ENCODE measurements around the gene TGIF2.
"Not testable (repeated sequence)": the region's sequence is repeated elsewhere in the genome, so short reads cannot be mapped to it uniquely, and the experiment has no call there.

TGIF2 gene

DNA sequence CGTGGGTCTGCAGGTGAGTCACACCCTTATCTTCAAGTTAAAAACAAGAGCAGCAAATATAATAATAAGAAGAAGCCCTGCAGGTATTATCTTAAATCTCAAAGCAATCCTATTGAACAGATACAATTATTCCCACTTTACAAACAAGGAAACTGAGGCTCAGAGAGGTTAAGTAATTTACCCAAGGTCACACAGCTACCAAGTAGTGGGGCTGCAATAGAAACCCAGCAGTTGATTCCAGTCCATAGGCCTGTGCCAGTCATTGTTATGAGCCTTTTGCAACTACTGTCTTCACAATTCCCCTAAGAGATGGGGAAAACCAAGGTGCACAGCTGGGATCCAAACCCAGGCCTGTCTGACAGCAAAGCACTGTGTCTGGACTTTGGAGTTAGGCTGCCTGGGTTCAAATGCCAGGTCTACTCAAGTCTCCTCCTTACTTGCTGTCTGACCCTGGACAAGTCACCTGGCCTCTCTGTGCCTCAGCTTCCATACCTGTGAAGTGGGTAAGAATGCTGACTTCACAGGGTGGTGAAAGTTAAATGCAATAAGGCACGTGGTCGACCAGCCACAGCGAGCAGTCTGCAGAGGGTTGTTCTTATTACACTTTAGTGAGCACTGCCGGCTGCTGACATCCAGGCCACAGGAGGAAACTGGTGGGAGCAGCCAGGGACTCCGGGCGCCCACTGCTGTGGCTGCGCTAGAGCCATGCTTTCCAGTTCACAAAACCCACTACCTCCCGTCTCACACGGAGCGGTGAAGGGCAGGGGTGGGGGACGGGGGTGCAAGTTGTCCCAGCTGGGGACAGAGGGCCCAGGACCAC, 26.0 kb upstream of the TGIF2 start:
- no peak for DNase-seq

DNA sequence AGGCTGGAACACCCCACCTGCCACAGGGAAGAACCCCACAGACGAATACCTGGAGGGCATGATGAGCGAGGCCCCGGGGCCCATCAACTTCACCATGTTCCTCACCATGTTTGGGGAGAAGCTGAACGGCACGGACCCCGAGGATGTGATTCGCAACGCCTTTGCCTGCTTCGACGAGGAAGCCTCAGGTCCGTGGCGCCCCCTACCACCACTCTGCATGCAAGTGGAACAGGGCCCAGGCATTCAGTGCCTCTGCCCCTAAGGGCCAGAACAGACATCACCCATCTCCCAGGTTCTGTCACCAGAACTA, 25.4 kb upstream of the TGIF2 start:
- no peak for DNase-seq

DNA sequence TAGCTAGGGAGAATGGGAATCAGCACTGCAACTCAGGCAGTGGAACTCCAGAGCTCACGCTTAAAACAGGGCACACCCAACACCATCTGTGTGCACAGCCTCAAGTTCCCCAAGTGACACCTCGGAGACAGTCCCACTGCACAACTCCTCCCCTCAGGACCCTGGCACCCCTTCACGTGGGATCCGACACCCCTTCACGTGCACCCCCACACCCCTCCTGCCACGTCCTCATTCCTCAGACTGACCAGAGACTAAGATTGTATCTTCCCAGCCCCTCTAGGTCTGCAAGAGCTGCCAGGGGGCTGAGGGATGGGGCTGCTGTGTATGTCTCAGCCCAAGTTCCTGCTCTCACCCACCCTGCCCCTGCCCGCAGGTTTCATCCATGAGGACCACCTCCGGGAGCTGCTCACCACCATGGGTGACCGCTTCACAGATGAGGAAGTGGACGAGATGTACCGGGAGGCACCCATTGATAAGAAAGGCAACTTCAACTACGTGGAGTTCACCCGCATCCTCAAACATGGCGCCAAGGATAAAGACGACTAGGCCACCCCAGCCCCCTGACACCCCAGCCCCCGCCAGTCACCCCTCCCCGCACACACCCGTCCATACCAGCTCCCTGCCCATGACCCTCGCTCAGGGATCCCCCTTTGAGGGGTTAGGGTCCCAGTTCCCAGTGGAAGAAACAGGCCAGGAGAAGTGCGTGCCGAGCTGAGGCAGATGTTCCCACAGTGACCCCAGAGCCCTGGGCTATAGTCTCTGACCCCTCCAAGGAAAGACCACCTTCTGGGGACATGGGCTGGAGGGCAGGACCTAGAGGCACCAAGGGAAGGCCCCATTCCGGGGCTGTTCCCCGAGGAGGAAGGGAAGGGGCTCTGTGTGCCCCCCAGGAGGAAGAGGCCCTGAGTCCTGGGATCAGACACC, 24.4 kb upstream of the TGIF2 start:
- no peak for DNase-seq

DNA sequence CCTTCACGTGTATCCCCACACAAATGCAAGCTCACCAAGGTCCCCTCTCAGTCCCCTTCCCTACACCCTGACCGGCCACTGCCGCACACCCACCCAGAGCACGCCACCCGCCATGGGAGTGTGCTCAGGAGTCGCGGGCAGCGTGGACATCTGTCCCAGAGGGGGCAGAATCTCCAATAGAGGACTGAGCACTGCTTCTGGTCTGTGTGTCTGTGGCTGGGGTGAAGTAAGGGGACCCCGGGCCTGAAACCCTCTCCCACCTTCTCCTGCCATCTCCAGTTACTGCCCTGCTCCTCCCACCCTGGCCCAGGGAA, 23.8 kb upstream of the TGIF2 start:
- DNase-seq, result no peak

DNA sequence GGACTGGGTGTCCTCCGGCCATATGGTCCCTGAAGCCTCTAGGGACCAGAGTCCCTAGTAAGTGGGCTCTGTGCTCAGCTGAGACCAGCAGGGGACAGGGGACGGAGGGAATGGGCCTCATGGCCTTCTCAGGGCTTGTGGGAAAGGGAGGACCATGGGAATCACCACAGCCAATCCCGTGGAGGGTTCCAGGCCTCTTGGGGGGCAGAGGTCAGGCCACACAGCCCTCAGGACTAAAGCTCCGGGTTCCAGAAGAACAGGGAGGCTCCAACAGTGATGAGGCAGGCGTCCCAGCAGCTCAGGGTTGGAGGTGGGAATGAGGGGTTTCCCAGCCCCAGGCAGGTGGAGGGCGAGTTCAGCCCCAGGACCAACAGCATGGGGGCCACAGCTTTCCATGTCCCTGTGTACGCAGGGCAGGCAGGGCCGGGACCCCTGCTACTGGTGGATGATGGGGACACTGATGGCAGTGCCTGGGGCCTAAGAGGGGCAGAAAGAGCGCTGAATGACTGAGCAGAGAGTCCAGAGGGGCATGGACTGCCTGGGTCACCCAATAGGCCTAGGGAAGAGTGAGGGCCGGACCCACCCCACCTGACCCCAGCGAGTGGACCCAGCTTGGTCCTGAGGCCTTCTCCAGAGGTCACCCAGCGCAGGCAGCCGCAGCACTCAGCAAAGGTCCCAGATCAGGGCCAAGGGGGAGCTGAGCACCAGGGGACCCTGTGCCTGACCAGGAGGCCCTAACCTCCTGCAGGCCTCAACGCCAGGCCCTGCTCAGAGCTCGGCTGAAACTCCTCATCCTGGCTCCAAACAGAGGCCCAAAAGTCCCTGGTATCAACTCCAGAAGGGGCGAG, 23.2 kb upstream of the TGIF2 start:
- no peak for DNase-seq

DNA sequence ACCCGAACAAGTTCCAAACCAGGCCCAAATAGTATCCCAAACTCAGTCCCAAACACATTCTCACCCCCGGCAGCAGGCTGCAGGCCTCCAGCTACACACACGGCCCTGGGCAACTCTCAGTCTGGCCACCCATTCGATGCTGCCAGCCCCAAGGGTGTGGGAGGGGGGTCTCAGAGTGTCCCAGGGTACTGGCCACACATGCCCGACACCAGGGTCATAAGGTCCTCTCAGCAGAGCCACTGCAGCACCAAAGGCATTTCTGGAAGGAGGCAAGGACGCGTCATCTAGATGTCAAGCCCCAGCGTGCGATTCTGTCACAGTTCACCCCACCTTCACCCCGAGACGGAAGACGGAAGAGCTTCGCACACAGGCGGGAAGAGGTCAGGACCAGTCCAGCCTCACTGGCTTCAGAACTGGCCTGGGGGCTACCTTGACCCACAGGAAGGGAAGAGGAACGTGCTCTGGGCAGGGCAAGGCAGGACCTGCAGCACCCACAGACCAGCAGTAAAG, 22.6 kb upstream of the TGIF2 start:
- DNase-seq, result no peak

DNA sequence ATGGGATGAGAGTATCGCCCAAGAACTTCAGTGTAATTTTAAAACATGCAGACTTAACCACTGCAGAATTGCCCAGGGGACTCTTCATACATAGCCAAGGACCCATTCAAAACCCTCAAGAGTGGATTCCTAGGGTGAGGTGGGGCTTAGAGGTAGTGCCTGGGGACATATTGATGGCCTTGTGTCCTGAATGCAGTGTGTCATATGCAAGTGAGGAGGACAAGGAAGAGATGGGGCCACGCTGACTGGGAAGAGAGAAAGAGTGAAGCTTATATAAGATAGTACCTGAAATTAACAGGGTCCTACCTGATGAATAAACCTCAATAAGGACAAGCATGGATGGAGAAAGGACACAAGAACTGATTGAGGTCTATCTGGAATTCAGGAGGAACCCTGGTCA, 18.1 kb upstream of the TGIF2 start:
- DNase-seq, result no peak

DNA sequence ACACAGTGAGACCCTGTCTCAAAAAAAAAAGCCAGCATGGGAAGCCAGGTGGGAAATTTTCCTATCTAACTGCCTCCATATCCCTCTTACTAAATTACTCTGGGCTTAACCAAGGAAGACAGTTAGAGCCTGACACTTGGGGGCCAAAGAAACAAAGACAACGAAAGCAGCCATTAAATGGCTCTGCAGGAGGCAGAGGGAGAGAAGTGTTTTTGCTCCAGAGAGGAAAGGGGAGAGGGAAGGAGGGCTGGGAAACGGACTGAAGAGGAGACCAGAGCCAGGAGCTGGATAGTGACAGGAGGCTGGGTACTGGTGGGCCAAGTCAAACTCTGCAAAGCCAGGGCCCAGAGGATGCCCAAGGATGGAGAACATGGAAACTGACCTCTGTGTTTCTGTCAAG, 10.7 kb upstream of the TGIF2 start:
- DNase-seq, result no peak

DNA sequence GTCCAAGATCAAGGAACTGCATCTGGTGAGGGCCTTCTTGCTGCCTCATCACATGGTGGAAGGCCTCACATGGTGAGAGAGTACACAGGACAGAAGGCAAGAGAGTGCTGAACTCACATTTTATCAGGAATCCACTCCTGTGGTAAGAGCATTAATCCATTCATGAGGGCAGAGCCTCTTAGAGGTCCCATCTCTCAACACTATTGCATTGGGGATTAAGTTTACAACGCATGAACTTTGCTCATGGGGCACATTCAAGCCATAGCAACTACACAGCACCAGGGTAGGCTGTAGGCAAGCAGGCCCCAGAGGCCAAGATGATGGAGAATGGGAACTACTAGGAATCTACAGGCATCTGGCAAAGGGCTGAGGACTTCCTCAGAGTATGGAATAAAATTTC, 10.0 kb upstream of the TGIF2 start:
- DNase-seq, result no peak

DNA sequence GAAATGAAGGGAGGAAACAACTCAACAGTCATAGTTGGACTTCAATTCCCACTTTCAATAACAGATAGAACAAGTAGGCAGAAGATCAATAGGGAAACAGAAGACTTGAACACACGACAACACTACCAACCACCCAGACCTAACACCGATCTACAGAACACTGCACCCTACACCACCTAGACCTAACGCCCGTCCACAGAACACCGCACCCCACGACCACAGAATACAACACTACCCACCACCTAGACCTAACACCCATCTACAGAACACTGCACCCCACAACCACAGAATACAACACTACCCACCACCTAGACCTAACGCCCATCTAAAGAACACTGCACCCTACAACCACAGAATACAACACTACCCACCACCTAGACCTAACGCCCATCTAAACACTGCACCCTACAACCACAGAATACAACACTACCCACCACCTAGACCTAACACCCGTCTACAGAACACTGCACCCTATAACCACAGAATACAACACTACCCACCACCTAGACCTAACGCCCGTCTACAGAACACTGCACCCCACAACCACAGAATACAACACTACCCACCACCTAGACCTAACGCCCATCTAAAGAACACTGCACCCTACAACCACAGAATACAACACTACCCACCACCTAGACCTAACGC, 9.2 kb upstream of the TGIF2 start:
- DNase-seq, result not testable (repeated sequence)

DNA sequence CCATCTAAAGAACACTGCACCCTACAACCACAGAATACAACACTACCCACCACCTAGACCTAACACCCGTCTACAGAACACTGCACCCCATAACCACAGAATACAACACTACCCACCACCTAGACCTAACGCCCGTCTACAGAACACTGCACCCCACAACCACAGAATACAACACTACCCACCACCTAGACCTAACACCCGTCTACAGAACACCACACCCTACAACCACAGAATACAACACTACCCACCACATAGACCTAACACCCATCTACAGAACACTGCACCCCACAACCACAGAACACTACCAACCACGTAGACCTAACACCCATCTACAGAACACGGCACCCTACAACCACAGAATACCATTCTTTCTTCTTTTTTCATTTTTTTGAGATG, 8.7 kb upstream of the TGIF2 start:
- DNase-seq, result not testable (repeated sequence)

DNA sequence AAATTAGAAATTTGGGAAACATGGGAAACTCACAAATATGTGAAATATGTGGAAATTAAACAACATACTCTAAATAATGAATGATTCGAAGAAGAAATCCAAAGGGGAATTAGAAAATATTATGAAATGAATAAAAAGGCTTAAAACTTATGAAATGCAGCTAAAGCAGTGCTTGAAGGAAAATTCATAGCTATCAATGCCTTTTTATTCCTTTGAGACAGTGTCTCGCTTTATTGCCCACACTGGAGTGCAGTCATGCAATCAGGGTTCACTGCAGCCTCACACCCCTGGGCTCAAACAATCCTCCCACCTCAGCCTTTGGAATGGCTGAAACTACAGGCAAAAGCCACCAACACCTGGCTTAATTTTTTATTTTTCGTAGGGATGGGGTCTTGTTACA, 7.9 kb upstream of the TGIF2 start:
- no peak for DNase-seq

DNA sequence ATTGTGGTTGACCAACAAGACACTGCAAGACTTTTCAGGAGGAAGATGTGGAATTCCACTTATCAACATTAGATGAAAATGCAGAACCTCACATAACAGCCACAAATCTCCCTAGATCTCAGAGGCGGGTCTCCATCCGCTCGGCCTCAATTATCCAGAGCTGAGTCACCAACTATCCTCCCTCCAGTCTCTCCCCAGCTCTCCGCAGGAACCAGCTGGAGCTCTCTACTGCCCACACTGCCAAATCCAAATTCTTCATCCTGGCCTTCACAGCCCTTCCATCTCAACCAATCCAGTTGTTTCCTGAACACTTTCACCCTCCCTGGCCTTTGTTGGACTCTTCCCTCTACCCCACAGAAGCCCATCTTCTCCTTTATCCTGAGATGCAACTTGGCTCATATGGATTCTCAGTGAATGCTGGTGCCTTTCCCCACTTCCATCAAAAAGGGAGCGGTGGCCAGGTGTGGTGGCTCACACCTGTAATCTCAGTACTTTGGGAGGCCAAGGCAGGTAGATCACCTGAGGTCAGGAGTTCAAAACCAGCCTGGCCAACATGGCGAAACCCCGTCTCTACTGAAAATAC, 3.5 kb upstream of the TGIF2 start:
- no peak for DNase-seq

DNA sequence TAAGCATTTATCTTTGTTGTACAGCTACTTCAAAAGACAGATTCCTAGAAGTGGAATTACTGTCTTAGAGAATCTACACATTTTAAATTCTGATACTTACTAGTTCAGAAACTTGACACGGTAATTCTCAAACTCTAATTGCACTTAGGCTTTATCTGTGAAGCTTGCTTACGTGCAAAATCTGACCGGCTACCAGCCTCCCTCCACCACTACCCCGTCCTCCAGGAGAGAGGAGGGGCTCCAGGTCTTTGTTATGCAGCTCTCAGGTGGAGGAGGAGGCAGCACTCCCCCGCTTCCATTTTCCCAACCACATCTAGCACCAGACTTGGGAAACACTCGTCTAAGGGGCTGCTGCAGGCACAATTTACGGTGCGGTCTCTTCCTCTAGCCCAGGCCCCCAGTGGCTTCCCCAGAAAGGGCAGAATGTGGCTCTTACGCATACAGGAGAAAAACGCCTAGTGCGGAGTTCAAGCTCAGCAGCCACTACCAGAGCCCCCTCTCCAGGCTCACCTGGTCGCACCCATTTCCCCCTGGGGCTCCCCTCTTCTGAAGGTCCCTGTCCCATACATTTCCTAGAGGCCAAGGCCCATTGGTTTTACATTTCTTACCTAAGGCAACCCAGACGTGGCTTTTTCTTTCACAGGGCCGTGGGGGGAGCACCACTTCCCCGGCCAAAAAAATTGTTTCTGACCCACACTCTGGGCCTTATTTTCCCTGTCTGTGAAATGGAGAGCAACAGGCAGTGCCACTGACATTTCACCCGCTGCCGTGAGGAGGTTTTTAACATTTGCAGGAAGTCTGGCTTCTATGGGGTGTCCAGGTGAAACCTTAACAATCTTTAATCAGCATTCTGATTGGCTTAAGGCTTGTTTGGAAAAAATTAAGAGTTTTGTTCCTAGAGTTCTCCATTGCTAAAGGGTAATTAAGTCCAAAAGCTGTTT, 1.6 kb upstream of the TGIF2 start:
- no peak for DNase-seq

DNA sequence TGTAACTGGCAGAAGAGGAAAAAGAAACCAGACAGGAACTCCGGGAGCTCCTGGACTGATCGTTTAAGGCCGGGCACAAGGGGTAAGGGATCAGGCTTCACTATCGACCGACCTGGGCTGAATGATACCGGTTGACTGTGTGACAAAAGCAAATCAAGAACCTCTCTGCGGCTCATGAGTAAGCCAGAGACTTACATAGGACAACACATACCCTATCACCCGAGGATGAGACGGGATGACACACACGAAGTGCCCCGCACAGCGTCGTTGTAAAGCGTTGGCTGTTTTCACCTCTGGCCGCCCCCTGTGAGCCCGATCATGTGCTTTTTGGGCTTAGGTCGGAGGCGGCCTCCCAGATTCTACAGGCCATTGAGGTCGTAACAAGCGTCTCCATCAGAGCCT, 695 bp upstream of the TGIF2 start:
- peak; percentile 70 for DNase-seq

DNA sequence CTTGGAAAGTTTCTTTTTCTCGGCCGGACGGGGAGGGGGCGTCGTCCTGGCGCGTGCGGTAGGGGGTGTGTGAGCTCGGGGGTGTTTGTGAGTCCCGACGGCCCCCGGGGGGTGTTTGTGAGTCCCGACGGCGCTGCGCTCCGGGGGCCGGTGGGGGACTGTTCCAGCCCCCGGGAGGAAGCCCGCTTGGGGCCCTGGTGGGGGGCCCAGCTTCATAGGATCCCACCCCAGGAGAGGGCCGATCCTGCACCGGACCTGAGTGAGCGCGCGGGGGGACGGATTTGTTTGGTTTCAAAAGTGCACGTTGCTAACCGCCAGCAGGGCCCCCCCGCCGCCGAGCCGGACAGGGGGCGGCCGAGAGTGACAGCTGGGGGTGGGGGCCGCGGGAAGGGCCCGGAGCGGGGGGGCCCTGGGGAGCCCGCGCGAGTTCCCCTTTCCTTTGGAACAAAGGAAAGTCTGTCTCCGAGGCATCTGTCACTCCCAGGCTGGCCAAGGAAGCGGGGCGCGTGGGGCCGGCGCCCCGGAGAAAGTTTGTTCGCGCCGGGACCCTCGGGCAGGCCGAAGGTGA, 485 bp downstream of the TGIF2 start:
- peak; percentile 43 for DNase-seq

DNA sequence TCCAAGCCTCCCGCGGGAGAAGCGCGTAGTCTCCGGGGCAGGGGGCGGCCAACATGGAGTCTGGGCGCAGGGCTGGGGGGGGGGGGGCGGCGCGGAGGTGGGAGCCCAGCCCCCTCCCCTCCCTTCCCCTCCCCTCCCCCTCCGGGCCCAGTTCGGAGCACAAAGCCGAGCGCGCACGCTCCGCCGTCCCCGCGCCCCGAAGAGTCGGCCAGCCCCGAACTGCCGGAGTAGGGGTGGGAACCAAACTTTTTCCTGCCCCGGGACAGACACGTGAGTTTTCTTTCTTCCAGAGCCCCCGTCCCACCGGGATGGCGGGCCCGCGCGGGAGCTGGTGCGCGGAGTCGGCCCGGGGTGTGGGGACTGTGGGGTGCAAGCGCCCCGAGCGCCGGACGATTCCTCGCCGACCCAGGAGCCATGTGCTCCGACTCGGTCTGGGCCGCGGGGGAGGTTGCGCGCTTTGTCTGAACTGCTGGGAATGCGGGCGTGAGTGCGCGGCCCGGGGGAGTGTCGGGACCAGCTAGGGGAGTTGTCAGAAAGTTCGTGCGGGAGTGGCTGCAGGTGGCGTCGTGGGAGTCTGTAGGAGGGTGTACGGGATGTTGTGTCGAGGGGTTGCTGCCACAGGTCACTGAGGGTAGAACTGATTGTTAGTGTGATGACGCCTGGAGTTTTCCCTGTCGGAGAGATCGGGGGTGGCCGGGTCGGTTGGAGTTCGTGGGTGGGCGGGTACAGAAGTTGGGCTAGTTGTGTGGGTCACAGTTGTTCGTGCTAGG, 1.2 kb downstream of the TGIF2 start:
- DNase-seq, result peak; percentile 48

DNA sequence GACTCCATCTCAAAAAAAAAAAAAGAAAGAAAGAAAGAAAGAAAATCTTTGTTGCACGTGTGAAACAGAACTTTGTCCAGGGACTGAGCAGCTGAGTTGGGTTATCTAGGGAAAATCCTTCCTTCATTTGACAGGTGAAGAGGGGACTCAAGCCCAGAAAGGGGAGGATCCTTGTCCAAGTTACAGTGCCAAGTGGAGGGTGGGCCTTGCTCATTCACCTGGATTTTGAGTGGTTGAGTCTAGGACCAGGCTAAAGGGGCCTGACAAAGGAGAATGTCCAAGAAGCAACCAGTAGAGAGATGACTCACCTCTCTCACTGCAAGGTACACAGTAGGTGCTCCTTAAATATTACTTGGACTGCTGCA, 2.7 kb downstream of the TGIF2 start:
- DNase-seq, result no peak

DNA sequence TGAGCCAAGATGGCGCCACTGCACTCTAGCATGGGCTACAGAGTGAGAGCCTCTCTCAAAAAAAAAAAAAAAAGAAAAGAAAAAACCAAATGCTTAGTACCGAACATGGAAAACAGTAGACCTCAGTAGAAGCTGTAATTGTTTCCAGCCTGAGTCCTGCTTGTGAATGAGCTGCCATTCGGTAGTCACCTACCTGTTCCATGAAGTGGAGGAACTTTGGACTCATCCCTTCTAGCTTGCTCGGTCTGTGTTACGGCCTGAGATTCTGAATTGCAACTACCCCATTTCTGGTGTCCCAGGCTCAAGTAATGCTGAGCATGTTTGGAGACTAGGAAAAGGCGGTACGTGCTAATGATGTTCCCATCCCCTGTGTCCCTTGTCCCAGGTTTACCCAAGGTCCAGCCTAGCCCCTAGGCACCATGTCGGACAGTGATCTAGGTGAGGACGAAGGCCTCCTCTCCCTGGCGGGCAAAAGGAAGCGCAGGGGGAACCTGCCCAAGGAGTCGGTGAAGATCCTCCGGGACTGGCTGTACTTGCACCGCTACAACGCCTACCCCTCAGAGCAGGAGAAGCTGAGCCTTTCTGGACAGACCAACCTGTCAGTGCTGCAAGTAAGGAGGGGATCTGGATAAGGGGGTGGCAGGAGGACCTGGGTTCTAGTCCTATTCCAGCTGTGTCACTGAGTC, 5.1 kb downstream of the TGIF2 start:
- no peak for DNase-seq
